NB4 (cell line): ENCODE measurements around the gene APAF1.
A peak's percentile ranks its signal among the peaks of the same experiment; 100 is the strongest.
"Not testable (repeated sequence)": the region's sequence is repeated elsewhere in the genome, so short reads cannot be mapped to it uniquely, and the experiment has no call there.

Experiments used
- DNase-seq: peaks from one replicate; pipeline ENCODE4 v3.0.0; 2010; ENCODE audit warnings: low read depth
- H3K4me3 ChIP-seq: one replicate; pipeline ENCODE4 v1.5.1; 2011; ENCODE audit warnings: mild to moderate bottlenecking, low read depth, low read length, moderate library complexity
- MYC ChIP-seq: IDR thresholded peaks from 2 replicates; pipeline ENCODE4 v1.6.1; 2011; ENCODE audit warnings: low read depth, low read length
- POLR2A ChIP-seq: IDR thresholded peaks from 2 replicates; pipeline ENCODE4 v1.6.1; 2011; ENCODE audit warnings: mild to moderate bottlenecking; ENCODE audit not compliant: insufficient read length; ENCODE audit errors: extremely low read depth
- TF ChIP-seq, protein P1 (sequence below): IDR thresholded peaks from one replicate; pipeline ENCODE4 v1.5.1; 2012; ENCODE audit warnings: low read depth, low read length
- TF ChIP-seq, protein P2 (sequence below): IDR thresholded peaks from 2 replicates; pipeline ENCODE4 v1.6.1; 2011; ENCODE audit warnings: low read depth, low read length

Gene APAF1

DNA sequence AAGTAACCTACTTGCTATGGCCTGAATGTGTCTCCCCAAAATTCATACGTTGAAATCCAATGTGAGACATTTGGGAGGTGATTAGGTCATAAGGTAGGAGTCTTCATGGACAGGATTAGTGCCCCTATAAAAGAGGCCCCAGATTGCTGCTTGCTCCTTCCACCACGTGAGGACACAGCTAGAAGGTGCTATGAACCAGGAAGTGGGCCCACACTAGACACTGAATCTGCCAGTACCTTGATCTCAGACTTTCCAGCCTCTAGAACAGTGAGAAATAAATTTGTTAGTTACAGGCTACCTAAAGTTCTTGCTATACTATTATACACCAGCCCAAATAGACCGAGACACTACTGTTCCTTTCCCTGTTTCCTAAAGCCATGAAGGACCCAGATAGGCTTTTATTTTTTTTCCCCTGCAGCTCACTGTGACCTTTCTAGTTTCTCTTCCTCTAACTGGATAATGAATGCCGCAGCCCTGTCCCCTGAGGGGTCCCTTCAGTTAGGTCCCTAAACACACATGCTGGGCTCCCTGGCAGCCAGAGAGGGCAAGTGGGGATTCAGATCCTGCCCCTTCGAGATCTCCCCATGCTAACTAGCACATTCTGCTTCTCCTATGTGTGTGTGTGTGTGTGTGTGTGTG is 32.3 kb upstream of the APAF1 start:
- DNase-seq, result peak; percentile 94
- H3K4me3 ChIP-seq, result peak overlapping the region; percentile 22
- TF ChIP-seq, protein P1, sequence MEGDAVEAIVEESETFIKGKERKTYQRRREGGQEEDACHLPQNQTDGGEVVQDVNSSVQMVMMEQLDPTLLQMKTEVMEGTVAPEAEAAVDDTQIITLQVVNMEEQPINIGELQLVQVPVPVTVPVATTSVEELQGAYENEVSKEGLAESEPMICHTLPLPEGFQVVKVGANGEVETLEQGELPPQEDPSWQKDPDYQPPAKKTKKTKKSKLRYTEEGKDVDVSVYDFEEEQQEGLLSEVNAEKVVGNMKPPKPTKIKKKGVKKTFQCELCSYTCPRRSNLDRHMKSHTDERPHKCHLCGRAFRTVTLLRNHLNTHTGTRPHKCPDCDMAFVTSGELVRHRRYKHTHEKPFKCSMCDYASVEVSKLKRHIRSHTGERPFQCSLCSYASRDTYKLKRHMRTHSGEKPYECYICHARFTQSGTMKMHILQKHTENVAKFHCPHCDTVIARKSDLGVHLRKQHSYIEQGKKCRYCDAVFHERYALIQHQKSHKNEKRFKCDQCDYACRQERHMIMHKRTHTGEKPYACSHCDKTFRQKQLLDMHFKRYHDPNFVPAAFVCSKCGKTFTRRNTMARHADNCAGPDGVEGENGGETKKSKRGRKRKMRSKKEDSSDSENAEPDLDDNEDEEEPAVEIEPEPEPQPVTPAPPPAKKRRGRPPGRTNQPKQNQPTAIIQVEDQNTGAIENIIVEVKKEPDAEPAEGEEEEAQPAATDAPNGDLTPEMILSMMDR, result no peak
- no peak for TF ChIP-seq POLR2A
- TF ChIP-seq MYC, result peak; percentile 44; the same call in 1 of the 2 replicates
- TF ChIP-seq, protein P2, sequence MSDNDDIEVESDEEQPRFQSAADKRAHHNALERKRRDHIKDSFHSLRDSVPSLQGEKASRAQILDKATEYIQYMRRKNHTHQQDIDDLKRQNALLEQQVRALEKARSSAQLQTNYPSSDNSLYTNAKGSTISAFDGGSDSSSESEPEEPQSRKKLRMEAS, result peak; percentile 43; the same call in 1 of the 2 replicates

DNA sequence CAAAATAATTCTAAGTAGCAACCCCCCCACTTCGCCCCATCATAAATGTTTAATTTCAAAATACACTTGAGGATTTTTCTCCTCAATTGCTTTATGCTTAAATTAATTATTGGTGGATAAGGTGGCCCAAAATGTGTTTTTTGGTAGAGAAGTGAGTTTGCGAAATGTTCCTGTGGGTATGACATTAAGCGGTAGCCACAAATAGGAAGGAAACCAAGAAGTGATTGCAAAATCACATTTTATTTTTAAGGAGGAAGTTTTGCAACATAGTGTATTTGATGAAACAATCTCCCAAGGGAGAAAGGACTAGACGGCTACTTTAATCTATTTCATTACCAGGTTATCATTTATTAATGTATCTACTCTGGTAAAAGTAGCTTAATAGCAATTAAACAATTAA is 26.1 kb upstream of the APAF1 start:
- peak; percentile 92 for DNase-seq
- TF ChIP-seq MYC, result 0 out of 2 replicates have a peak, but pooled peaks have one; percentile 24
- TF ChIP-seq POLR2A, result no peak
- TF ChIP-seq, protein P2, result no peak
- H3K4me3 ChIP-seq, result no peak overlapping the region

DNA sequence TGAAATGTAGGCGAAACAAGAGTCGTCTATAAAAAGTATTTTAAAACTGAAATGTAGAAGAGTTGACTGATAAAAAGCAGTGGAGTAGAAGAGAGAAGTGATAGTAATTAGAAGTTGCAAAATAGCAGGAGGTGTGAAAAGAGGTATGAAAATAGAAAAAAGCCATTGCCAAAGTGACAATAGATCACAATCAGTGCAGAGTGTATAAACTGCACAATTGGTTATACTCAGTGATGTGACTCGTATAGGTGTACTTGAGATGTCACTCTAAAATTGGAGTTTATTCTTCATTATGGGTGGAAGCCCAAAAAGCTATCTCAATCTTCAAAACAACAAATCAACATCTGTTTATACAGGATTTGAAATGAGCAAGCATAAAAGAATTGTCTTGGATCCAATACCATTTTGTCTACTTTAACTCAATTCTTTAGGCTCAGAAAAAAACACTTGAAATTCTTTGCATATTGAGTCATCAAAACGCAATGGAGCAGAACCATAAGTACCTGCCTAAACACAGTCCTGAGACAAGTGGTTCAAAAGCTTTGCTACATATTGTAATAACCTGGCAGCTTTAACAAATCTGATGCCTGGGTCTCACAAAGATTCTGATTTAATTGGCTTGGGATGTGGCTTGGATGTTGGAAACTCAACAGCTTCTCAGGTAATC is 9.3 kb upstream of the APAF1 start:
- TF ChIP-seq POLR2A (no peak), MYC (no peak)
- TF ChIP-seq, protein P1, result no peak
- TF ChIP-seq, protein P2, result no peak
- DNase-seq, result no peak
- H3K4me3 ChIP-seq, result no peak overlapping the region

DNA sequence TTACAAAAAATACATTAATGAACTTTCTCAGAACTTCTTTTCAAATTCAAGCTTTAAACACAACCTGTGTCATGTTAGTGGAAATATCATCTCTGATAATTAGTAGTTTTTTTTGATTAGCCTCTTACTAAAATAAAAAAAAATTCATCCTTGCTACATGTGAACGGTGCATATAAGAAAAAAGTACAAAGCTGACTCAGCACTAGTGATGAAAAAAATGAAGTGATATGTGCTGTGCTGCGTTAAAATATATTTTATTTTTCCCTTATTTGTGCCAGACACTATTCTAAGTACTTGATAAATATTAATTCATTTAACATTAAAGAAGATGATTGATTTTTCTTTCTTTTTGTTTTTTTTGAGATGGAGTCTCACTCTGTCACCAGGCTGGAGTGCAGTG is 8.0 kb upstream of the APAF1 start:
- H3K4me3 ChIP-seq, result no peak overlapping the region
- no peak for DNase-seq
- TF ChIP-seq MYC, result no peak
- TF ChIP-seq, protein P1, result no peak
- TF ChIP-seq, protein P2, result no peak
- no peak for TF ChIP-seq POLR2A

DNA sequence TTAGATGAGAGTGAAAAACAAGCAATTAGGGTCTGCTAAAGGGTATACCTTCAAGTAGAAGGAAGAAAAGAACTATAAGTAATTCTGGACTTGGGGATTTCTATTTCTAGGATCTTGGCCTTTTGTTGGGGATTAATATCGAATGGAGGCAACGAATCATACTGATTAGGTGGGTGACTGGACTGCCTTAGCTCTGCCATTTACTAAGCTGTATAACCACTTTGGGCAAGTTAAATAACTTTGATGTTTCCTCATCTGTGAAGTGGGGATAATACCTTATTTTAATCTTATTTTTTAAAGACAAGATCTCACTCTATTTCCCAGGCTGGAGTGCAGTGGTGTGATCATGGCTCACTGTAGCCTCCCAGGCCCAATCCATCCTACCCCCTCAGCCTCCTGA is 7.1 kb upstream of the APAF1 start:
- no peak for DNase-seq
- no peak overlapping the region for H3K4me3 ChIP-seq
- TF ChIP-seq, protein P2, result no peak
- no peak for TF ChIP-seq POLR2A
- TF ChIP-seq, protein P1, result no peak
- no peak for TF ChIP-seq MYC

DNA sequence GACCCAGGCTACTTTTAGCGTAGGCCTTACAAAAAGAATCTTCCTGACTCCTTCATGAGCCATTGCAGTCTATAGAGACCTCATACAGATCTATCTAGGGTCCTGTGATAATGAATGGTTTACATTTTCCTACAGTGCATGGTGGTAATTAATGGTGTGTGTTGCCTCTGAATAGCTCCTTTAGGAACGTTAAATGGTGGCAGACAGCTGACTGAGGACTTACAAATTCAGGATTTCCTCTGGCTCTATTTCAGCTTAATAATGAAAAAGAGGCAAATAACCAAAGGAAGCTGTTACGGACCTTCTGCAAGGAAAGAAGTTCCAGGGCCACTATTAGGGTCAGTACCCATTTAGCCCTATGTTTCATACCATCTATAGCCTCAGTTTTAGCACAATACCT is 5.6 kb upstream of the APAF1 start:
- H3K4me3 ChIP-seq, result no peak overlapping the region
- no peak for DNase-seq
- TF ChIP-seq MYC, result no peak
- no peak for TF ChIP-seq POLR2A
- TF ChIP-seq, protein P1, result no peak
- TF ChIP-seq, protein P2, result no peak

DNA sequence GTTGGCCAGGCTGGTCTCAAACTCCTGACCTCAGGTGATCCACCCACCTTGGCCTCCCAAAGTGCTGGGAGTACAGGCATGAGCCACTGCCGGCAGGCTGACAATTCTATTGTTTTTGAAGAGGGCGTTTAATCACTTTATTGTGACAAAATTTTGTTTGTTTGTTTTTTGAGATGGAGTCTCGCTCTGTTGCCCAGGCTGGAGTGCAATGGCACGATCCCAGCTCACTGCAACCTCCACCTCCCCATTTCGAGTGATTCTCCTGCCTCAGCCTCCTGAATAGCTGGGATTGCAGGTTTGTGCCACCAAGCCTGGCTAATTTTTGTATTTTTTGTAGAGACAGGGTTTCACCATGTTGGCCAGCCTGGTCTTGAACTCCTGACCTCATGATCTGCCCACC is 2.3 kb upstream of the APAF1 start:
- H3K4me3 ChIP-seq, result peak overlapping the region; percentile 84
- not testable (repeated sequence) for DNase-seq
